Stimulated activated memory B cell treated with anti-CD40 and anti-IgM and Interleukin-4, amounts not matched to agents 10 μg/mL and 1 μg/mL and 100 μg/mL, for 72 hours (primary cell): Measurements from ENCODE around the gene C16orf74.

Source experiments
- ATAC-seq: fragments of 150-1000 bp; cut with Tn5 transposase; 2 replicates; pipeline ENCODE4 v1.10.0; 2021
- H3K27ac Mint-ChIP-seq: one replicate; pipeline ENCODE4 v1.8.0; 2022; ENCODE audit warnings: mild to moderate bottlenecking, mixed read lengths
- H3K27me3 Mint-ChIP-seq: one replicate; pipeline ENCODE4 v1.8.0; 2022; ENCODE audit warnings: mixed read lengths
- H3K36me3 Mint-ChIP-seq: one replicate; pipeline ENCODE4 v1.8.0; 2022; ENCODE audit warnings: mixed read lengths
- H3K4me1 Mint-ChIP-seq: one replicate; pipeline ENCODE4 v1.8.0; 2022; ENCODE audit warnings: mixed read lengths
- H3K4me3 Mint-ChIP-seq: one replicate; pipeline ENCODE4 v1.8.0; 2022; ENCODE audit warnings: mild to moderate bottlenecking, moderate library complexity, mixed read lengths
- H3K9me3 Mint-ChIP-seq: one replicate; pipeline ENCODE4 v1.8.0; 2022; ENCODE audit warnings: mixed read lengths

Gene C16orf74

GRCh38 chr16:85761861-85762260 is 11.0 kb upstream of the C16orf74 start:
- H3K36me3 Mint-ChIP-seq = no peaks in the 10 kb centered on the region
- no peaks in the 10 kb centered on the region for H3K27me3 Mint-ChIP-seq
- no peak overlapping the region for H3K4me3 Mint-ChIP-seq
- ATAC-seq = no peak
- H3K4me1 Mint-ChIP-seq = peaks cover 47% of the 10 kb centered on the region
- peak overlapping the region; percentile 47 for H3K27ac Mint-ChIP-seq
- peaks cover 3% of the 10 kb centered on the region for H3K9me3 Mint-ChIP-seq

DNA sequence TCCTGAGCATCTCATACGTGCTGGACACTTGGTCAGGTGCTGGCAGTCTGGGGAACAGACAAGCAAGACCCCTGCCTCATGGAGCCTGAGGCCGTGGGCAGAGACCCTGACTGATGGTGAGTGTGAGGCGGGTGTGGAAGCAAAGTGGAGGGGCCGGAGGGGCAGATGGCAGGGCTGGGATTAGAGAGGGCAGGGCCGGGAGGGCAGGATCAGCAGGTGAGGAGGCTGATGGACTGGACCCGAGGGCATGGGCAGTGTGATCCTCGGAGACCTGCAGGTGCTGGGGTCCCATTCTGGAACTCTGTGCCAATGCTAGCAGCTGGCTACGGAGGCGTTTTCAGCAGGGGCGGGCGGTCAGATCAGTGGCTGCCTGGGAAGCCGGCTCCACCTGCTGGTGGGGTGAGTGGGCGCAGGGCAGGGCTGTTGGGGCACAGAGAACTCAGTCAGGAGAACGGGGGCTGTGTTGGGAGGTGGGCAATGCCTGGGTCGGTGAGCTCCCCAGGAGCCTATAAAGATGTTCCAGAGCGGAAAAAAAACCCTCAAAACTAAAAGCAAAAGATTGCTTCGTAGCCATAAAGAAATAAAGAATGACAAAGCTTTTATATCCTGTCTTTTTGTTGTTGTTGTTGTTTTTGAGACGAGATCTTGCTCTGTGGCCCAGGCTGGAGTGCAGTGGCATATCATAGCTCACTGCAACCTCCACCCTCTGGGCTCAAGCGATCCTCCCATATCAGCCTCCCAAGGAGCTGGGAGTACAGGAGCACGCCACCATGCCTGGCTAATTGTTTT is 8.9 kb upstream of the C16orf74 start:
- no peak for ATAC-seq
- Mint-ChIP-seq H3K27me3 (no peaks in the 10 kb centered on the region), H3K4me1 (peaks cover 67% of the 10 kb centered on the region), H3K36me3 (no peaks in the 10 kb centered on the region), H3K9me3 (peaks cover 3% of the 10 kb centered on the region), H3K4me3 (no peak overlapping the region), H3K27ac (peak overlapping the region; percentile 59)

DNA sequence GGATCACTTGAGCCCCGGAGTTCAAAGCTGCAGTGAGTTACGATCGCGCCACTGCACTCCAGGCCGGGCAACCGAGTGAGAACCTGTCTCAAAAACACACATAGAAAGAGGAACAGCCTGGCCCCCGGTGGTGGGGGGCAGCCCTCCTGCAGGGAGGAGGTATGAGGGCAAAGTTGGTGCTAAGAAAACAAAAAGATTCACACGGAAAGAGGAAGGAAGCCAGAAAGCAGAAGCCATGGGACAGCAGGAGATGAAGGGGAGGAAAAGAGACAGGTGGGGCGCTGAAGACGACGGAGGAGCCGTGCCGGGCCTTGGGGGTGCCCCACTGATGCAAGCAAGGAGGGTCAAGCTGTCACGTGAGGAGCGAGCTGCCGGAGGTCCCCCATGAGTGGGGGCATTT is 8.2 kb upstream of the C16orf74 start:
- Mint-ChIP-seq H3K4me1 (peaks cover 74% of the 10 kb centered on the region), H3K27ac (peak overlapping the region; percentile 59), H3K27me3 (no peaks in the 10 kb centered on the region), H3K36me3 (no peaks in the 10 kb centered on the region), H3K4me3 (peak overlapping the region; percentile 38), H3K9me3 (peaks cover 3% of the 10 kb centered on the region)
- peak; percentile 49 for ATAC-seq

- Mint-ChIP-seq H3K27ac (peak overlapping the region; percentile 94), H3K27me3 (no peaks in the 10 kb centered on the region), H3K4me1 (peaks cover 90% of the 10 kb centered on the region), H3K4me3 (peak overlapping the region; percentile 74), H3K36me3 (no peaks in the 10 kb centered on the region), H3K9me3 (peaks cover 3% of the 10 kb centered on the region)
- peak; percentile 24 for ATAC-seq
These were observed 6.5 kb upstream of the C16orf74 start for GRCh38 chr16:85757341-85757822.

GRCh38 chr16:85755929-85756768 is 5.3 kb upstream of the C16orf74 start:
- ATAC-seq = peak; percentile 79
- Mint-ChIP-seq H3K36me3 (no peaks in the 10 kb centered on the region), H3K4me3 (peak overlapping the region; percentile 74), H3K4me1 (peaks cover 91% of the 10 kb centered on the region), H3K9me3 (peaks cover 3% of the 10 kb centered on the region), H3K27me3 (no peaks in the 10 kb centered on the region), H3K27ac (peak overlapping the region; percentile 94)

- Mint-ChIP-seq H3K4me1 (peaks cover 92% of the 10 kb centered on the region), H3K27ac (peak overlapping the region; percentile 94), H3K36me3 (no peaks in the 10 kb centered on the region), H3K4me3 (peak overlapping the region; percentile 60), H3K27me3 (no peaks in the 10 kb centered on the region), H3K9me3 (peaks cover 3% of the 10 kb centered on the region)
- ATAC-seq = peak; percentile 32
These were observed 3.5 kb upstream of the C16orf74 start for GRCh38 chr16:85754413-85754812.

DNA sequence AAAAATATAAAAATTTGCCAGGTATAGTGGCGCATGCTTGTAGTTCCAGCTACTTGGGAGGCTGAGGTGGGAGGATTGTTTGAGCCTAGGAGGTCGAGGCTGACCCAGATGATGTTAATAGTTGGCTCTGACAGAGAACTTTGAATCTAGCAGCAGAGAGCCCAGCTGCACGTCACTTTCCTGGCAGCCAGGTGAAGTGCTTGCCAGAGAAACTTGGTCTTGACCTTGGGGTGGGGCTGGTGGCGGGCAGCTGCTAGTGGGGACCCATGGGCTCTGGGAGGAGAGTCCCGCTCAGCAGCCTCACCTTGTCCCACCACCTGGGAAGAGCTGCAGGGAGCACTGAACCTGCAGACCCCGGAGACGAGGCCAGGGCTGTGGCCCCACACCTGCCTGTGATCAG is 3.1 kb upstream of the C16orf74 start:
- Mint-ChIP-seq H3K9me3 (peaks cover under 1% of the 10 kb centered on the region), H3K27me3 (no peaks in the 10 kb centered on the region), H3K4me1 (peaks cover 88% of the 10 kb centered on the region), H3K27ac (peak overlapping the region; percentile 94), H3K4me3 (peak overlapping the region; percentile 60), H3K36me3 (no peaks in the 10 kb centered on the region)
- ATAC-seq = no peak

DNA sequence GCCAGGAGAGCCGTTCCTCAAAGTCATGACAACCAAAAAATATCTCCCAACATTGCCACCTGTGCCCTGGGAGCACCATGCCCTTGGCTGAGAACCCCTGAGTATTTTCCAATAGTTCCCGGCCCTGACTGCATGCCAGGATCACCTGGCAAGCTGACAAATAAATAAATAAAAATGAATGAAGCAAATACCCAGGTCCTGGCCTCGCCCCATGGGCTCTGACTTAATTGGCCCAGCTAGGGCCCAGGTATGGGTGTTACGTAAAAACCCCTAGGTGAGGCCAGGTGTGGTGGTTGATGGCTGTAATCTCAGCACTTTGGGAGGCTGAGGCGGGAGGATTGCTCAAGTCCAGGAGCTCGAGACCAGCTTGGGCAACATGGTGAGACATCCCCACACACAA is 2.7 kb upstream of the C16orf74 start:
- Mint-ChIP-seq H3K4me1 (peaks cover 85% of the 10 kb centered on the region), H3K36me3 (no peaks in the 10 kb centered on the region), H3K4me3 (no peak overlapping the region), H3K27me3 (no peaks in the 10 kb centered on the region), H3K27ac (peak overlapping the region; percentile 94), H3K9me3 (no peaks in the 10 kb centered on the region)
- ATAC-seq = no peak

- no peaks in the 10 kb centered on the region for H3K27me3 Mint-ChIP-seq
- no peaks in the 10 kb centered on the region for H3K36me3 Mint-ChIP-seq
- H3K27ac Mint-ChIP-seq = peak overlapping the region; percentile 94
- peak overlapping the region; percentile 16 for H3K4me3 Mint-ChIP-seq
- no peak for ATAC-seq
- peaks cover 86% of the 10 kb centered on the region for H3K4me1 Mint-ChIP-seq
- no peaks in the 10 kb centered on the region for H3K9me3 Mint-ChIP-seq
These were observed 1.9 kb upstream of the C16orf74 start for GRCh38 chr16:85752511-85753420.

GRCh38 chr16:85751698-85752501 is 1.0 kb upstream of the C16orf74 start:
- Mint-ChIP-seq H3K9me3 (no peaks in the 10 kb centered on the region), H3K27me3 (no peaks in the 10 kb centered on the region), H3K36me3 (no peaks in the 10 kb centered on the region), H3K4me3 (peak overlapping the region; percentile 66), H3K27ac (peak overlapping the region; percentile 94), H3K4me1 (peaks cover 84% of the 10 kb centered on the region)
- no peak for ATAC-seq

GRCh38 chr16:85750146-85750826 is 610 bp downstream of the C16orf74 start:
- Mint-ChIP-seq H3K27me3 (no peaks in the 10 kb centered on the region), H3K36me3 (no peaks in the 10 kb centered on the region), H3K27ac (peak overlapping the region; percentile 53), H3K4me3 (peak overlapping the region; percentile 88), H3K9me3 (no peaks in the 10 kb centered on the region), H3K4me1 (peaks cover 80% of the 10 kb centered on the region)
- peak; percentile 65 for ATAC-seq

DNA sequence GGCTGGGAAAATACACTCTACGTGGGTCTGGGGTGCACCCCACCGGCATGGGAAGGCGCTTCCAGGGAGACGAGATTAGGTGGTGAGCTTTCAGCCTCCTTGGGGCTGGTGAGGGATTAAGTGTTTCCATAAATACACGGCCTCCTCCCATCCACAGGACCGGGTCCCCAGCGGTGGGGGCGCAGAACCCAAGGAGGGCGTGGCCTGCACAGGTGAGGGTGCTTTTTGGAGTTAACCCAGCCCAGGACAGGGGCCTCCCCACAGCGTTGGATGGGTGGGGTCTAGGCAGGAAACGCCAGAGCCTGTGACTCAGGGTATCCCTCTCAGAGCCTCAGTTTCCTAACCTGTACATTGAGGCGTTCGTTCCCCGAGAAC is 1.1 kb downstream of the C16orf74 start:
- Mint-ChIP-seq H3K27ac (peak overlapping the region; percentile 53), H3K27me3 (no peaks in the 10 kb centered on the region)

DNA sequence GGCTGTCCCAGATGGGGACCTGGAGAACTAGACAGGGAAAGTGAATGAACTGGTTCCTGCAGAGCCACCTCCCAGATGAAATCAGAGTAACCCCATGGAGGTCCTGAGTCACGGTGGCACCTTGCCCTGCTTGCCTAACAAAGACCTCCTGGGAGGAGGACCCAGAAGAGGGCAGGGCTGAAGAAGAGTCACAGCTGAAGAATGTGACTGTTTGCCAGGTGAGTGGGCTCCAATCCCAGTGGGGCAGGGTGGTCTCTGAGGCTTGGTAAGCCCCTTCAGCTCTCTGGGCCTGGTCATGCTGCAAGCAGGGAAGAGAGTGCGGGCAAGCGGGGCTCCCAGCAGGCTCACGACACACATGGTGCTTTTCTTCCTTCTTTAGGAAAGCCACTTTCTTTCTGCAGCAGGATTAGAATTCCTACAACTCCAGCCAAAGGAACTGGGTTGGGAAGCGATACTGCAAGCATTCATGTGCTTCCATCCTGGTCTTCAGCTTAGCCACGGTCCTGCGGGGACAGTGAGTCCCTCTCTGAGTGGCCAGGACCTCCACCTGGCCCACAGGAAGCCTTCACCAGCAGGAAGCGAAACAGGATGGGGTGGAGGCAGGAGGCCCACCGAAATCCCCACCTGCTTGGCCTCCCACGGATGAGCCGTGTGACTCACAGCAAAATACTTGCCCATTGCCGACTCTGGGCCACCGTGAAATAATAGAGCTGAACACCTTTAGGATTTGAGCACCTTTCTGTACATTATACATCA is 4.3 kb downstream of the C16orf74 start:
- H3K9me3 Mint-ChIP-seq = no peaks in the 10 kb centered on the region
- no peaks in the 10 kb centered on the region for H3K36me3 Mint-ChIP-seq
- H3K27ac Mint-ChIP-seq = peak overlapping the region; percentile 27
- H3K4me3 Mint-ChIP-seq = no peak overlapping the region
- no peaks in the 10 kb centered on the region for H3K27me3 Mint-ChIP-seq
- peaks cover 44% of the 10 kb centered on the region for H3K4me1 Mint-ChIP-seq
- ATAC-seq = peak; percentile 51

More for the DNA sequence above, 1.1 kb downstream of the C16orf74 start:
- Mint-ChIP-seq H3K4me1 (peaks cover 75% of the 10 kb centered on the region), H3K36me3 (no peaks in the 10 kb centered on the region), H3K9me3 (no peaks in the 10 kb centered on the region), H3K4me3 (peak overlapping the region; percentile 88)
- ATAC-seq = no peak
